SW 1271 (cell line): ENCODE measurements around the gene RNF166.

Source experiments
- DNase-seq, 2 experiments: peaks; one replicate each; lab custom pipeline; 2025; lab: John Stamatoyannopoulos, UW

Gene RNF166

GRCh38 chr16:88706229-88706964, at the start of gene RNF166, which contains the start of gene CTU2:
RNF166 (minus strand) TSS chr16:88706408; CDS start chr16:88706325, 83 bp downstream.
CTU2 (plus strand) TSS chr16:88706503; CDS start chr16:88706531, 28 bp downstream.
- peak; percentile 56 to 78 for DNase-seq

- DNase-seq = no peak
Measured at GRCh38 chr16:88754912-88755744, 48.9 kb upstream of the RNF166 start.

- DNase-seq = no peak
Measured at GRCh38 chr16:88754109-88754911, 48.1 kb upstream of the RNF166 start.

- no peak for DNase-seq
Measured at GRCh38 chr16:88753602-88754001, 47.4 kb upstream of the RNF166 start.

GRCh38 chr16:88753191-88753590, 47.0 kb upstream of the RNF166 start:
- no peak for DNase-seq

GRCh38 chr16:88752386-88753002, 46.3 kb upstream of the RNF166 start:
- DNase-seq = no peak

GRCh38 chr16:88750854-88751253, 44.6 kb upstream of the RNF166 start:
- no peak for DNase-seq

GRCh38 chr16:88749358-88749757, 43.1 kb upstream of the RNF166 start:
- no peak for DNase-seq

GRCh38 chr16:88748364-88748763, 42.2 kb upstream of the RNF166 start:
- no peak for DNase-seq

- peak in 1 of 2 experiments; percentile 22 for DNase-seq
Measured at GRCh38 chr16:88747588-88748301, 41.5 kb upstream of the RNF166 start.

- DNase-seq = no peak
Measured at GRCh38 chr16:88746506-88746905, 40.3 kb upstream of the RNF166 start.

- DNase-seq = no peak
Measured at GRCh38 chr16:88744577-88745521, 38.6 kb upstream of the RNF166 start.

GRCh38 chr16:88743693-88744576, 37.7 kb upstream of the RNF166 start:
- DNase-seq = peak; percentile 38 to 47

GRCh38 chr16:88742896-88743605, 36.8 kb upstream of the RNF166 start:
- no peak for DNase-seq

GRCh38 chr16:88741368-88741767, 35.2 kb upstream of the RNF166 start:
- DNase-seq = no peak

- DNase-seq = no peak
Measured at GRCh38 chr16:88740727-88741055, 34.5 kb upstream of the RNF166 start.

- no peak for DNase-seq
Measured at GRCh38 chr16:88739977-88740726, 33.9 kb upstream of the RNF166 start.
